Pancreas (tissue), 10 donors: ENCODE results near the gene ACOT11. TPM values are rescaled to one million over a fixed set of nuclear protein-coding genes. Genes with fewer than 3 reads are reported as not detected.

ENCODE experiments used
- ATAC-seq, 4 donors: fragments of 200-7000 bp; cut with Tn5 transposase; one replicate each; pipeline versions ENCODE4 v1.8.0 to v1.9.1; 2020; ENCODE audit warnings: mild to moderate bottlenecking in 4 of 4, moderate library complexity in 4 of 4
- DNase-seq, 6 donors: peaks; one replicate each; pipeline ENCODE4 v3.0.0-alpha.2; 2020
- FAIRE-seq: peaks from 2 replicates; lab custom pipeline; 2012; peaks lifted over from hg19 to GRCh38; lab: Jason Lieb, UNC
- H3K27ac ChIP-seq, 4 donors: fragments of 200-600 bp; sonication (generic); 1 replicate in 3 of 4; 2 replicates in 1 of 4; pipeline versions ENCODE4 v1.5.0 to v1.8.0; 2020
- H3K27me3 ChIP-seq, 4 donors: fragments of 200-600 bp; one replicate each; pipeline ENCODE4 v1.8.0; 2021
- H3K36me3 ChIP-seq, 3 donors: fragments of 200-600 bp; sonication (generic) in 1 of 3; one replicate each; pipeline versions ENCODE4 v1.5.0 to v1.8.0; 2020 to 2021
- H3K4me1 ChIP-seq, 3 donors: fragments of 200-600 bp; one replicate each; pipeline ENCODE4 v1.8.0; 2021
- H3K4me3 ChIP-seq, 4 donors: fragments of 200-600 bp; sonication (generic) in 2 of 4; one replicate each; pipeline versions ENCODE4 v1.5.0 to v1.8.0; 2020 to 2021
- H3K9me3 ChIP-seq, 4 donors: fragments of 200-600 bp; one replicate each; pipeline ENCODE4 v1.8.0; 2021
- WGBS, 2 donors: extraction: QIAGEN DNeasy Blood & Tissue Kit; methylation state at CpG; one replicate each; pipeline ENCODE4 v1.1.7; 2013; 5-methylcytosine and 5-hydroxymethylcytosine counted together
- intact Hi-C, 3 donors: fragments of 100-400 bp; cut with DNase I; formaldehyde crosslinking; loops; one replicate each; pipeline versions ENCODE4 v1.11.1 to v1.14.2; 2022
- polyA plus RNA-seq, 2 donors: library from polyadenylated mRNA; stranded (reverse); fragments of 200-250 nt; gene quantifications; one replicate each; pipeline ENCODE4 v1.2.3, GENCODE V29; 2013
- total RNA-seq, 6 donors: library from RNA; stranded (reverse); fragmentation: NEBNext Ultra II Directional in 4 of 6; extraction: Animal tissue kit (Norgen Biotek cat#: 25700) in 4 of 6; gene quantifications; one replicate each; pipeline versions ENCODE4 v1.2.1 to v1.2.4, GENCODE V29; 2021 to 2023
- TF ChIP-seq, protein P1 (sequence below), 4 donors: fragments of 200-600 bp; sonication (generic) in 3 of 4; IDR thresholded peaks; one replicate each; pipeline versions ENCODE4 v1.5.0 to v1.8.0; 2021; ENCODE audit warnings: antibody characterized with exemption in 4 of 4
- donor health status: healthy with polysubstance abuse.
- donor health status: DM: no; HTN: no; CAD: no; lungs with moderate emphysema.
- donor health status: DM: no; HTN: no; CAD: no.
- donor health status: control.
- donor health status: control.
- donor health status: Bipolar disorder and iron deficiency.
- donor health status: DM: yes; HTN: yes; CAD: no.
- donor health status: DM: no; HTN: no; CAD: no.
- donor health status: DM: no; HTN: no; CAD: no.
- donor health status: DM: yes; HTN: yes; CAD: no.

ACOT11 gene
- total RNA-seq (1 to 10 TPM; 2.6 to 6.7 (median 3.1) TPM), polyA plus RNA-seq (1 to 10 TPM; 2.8 to 5.1 TPM)

DNA sequence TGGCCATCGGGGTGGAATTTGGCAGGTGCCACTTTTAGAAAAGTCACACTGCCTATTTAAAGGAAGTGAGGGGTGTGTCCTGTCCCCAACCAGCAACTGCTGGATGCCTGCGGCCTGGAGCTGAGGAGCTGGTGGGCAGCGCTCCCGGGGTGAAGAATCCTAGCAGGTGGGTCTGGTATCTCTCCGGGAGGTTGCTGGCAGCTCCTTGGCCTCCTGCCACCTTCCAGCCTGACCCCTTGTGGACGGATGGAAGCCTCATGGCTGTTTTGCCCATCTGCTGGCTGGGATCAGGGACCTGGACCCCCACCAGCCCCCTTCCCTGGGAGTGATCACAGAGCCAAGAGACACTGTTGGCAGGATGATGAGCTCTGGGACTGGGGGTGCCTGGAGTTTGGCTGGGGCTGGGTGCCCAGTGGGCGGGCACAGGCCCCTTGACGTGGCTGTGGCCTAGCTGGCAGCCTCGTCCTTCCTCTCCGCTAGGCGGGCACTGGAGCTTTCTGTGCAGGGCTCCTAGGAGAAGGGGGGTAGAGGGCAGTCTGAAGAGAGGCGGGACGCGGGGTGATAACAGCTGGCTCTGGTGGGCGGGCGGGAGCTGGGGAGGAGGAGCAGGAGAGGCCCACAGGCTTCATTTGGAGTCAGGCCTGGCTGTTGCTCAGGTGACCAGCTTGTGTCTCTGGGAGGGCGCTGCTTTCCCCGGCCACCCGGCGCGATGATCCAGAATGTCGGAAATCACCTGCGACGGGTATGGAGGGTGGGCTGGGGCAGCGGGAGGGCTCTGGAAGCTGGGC lies at the start of gene ACOT11:
TSS of gene ACOT11 (plus strand) at position 628 of the 788 bp plus-strand sequence. CDS start at position 710, 82 bp downstream.
- ATAC-seq (peak; percentile 80 to 95 (median 93)), FAIRE-seq (no peak), DNase-seq (peak; percentile 71 to 87 (median 74))
- Histone ChIP-seq H3K27ac (peak within 1 kb of the TSS; percentile 47 to 77 (median 60)), H3K4me3 (peak within 1 kb of the TSS in 1 of 4 donors; percentile 28), H3K27me3 (no peaks in the 10 kb centered on the region), H3K4me1 (peaks cover 0 to 3% (median 0%) of the 10 kb centered on the region in 3 donors), H3K36me3 (no peaks in the 10 kb centered on the region), H3K9me3 (no peaks in the 10 kb centered on the region)
- 32 to 37% methylated on average over 25 of the region's 25 CpGs for WGBS, 2 donors
- intact Hi-C loops: no loop called here
- TF ChIP-seq, protein P1, sequence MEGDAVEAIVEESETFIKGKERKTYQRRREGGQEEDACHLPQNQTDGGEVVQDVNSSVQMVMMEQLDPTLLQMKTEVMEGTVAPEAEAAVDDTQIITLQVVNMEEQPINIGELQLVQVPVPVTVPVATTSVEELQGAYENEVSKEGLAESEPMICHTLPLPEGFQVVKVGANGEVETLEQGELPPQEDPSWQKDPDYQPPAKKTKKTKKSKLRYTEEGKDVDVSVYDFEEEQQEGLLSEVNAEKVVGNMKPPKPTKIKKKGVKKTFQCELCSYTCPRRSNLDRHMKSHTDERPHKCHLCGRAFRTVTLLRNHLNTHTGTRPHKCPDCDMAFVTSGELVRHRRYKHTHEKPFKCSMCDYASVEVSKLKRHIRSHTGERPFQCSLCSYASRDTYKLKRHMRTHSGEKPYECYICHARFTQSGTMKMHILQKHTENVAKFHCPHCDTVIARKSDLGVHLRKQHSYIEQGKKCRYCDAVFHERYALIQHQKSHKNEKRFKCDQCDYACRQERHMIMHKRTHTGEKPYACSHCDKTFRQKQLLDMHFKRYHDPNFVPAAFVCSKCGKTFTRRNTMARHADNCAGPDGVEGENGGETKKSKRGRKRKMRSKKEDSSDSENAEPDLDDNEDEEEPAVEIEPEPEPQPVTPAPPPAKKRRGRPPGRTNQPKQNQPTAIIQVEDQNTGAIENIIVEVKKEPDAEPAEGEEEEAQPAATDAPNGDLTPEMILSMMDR (IDR thresholded peaks at IDR 0.05): peak; percentile 15 to 36 (median 23)

DNA sequence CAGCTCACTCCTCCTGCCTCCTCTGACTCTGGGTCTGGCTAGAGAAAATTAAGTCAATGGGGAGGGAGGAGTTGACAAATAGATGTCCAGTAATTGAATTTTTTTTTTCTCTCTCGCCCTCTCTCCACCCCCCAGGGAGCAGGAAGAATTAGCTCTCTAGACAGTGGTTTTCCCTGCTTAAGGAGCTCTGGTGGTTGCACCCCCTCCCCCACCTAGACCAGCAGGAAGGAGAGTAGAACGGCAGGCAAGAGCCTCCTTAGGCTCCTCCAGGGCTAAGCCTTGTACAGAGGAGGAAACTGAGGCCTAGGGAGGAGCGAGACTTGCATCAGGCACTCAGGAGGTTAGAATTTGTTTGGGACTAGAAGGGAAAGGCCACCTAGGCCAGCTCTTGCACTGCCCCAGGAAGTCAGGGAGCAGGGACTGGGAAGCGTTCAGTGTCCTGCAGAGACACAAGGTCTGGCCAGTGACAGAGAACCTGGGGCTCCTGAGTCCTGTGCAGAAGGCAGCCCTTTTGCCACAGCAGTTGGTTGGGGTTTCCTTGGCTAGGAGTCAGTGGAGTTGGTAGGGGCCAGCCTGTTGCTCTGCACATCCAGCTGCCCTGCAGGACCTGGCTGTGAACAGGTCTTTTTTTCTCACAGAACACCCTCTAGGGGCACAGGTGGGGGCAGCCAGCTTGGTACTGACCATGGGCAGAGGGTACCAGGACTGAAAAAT lies 49.5 kb upstream of the ACOT11 start:
- DNase-seq: no peak
- Histone ChIP-seq H3K4me3 (no peak overlapping the region), H3K27me3 (no peaks in the 10 kb centered on the region), H3K9me3 (no peaks in the 10 kb centered on the region), H3K4me1 (no peaks in the 10 kb centered on the region), H3K36me3 (no peaks in the 10 kb centered on the region), H3K27ac (no peak overlapping the region)
- TF ChIP-seq, protein P1 (IDR thresholded peaks at IDR 0.05): no peak
- 74 to 81% methylated on average over 4 of the region's 4 CpGs for WGBS, 2 donors
- ATAC-seq: peak in 1 of 4 donors; percentile 19
- intact Hi-C loops: loop anchor here (10.0 kb wide), 4 partner anchors 184 to 434 kb away; partner anchors contain the start of gene TTC22 (in 1 of the 3)
- FAIRE-seq: no peak

DNA sequence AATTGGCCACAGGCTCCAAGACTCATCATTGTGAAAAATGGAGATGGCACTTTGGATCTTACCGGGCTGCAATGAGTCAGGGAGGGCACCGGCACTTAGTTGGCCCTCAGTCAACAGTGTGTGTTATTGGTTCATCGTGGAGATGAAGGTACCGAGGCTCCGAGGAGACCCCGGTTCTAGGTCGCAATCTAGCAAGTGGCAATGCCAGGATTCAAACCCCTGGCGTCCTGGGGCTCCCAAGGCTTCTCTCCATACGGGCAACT lies 49.0 kb upstream of the ACOT11 start:
- Histone ChIP-seq H3K4me1 (no peaks in the 10 kb centered on the region), H3K36me3 (no peaks in the 10 kb centered on the region), H3K27ac (no peak overlapping the region), H3K4me3 (peak overlapping the region; percentile 14 to 53 (median 30)), H3K9me3 (no peaks in the 10 kb centered on the region), H3K27me3 (no peaks in the 10 kb centered on the region)
- WGBS, 2 donors: 5 to 6% methylated on average over 9 of the region's 9 CpGs
- TF ChIP-seq, protein P1 (IDR thresholded peaks at IDR 0.05): no peak
- FAIRE-seq: no peak
- no peak for DNase-seq
- ATAC-seq: peak in 2 of 4 donors; percentile 7 to 18
- intact Hi-C loops: loop anchor here (10.0 kb wide), 4 partner anchors 184 to 434 kb away; partner anchors contain the start of gene TTC22 (in 1 of the 3)

DNA sequence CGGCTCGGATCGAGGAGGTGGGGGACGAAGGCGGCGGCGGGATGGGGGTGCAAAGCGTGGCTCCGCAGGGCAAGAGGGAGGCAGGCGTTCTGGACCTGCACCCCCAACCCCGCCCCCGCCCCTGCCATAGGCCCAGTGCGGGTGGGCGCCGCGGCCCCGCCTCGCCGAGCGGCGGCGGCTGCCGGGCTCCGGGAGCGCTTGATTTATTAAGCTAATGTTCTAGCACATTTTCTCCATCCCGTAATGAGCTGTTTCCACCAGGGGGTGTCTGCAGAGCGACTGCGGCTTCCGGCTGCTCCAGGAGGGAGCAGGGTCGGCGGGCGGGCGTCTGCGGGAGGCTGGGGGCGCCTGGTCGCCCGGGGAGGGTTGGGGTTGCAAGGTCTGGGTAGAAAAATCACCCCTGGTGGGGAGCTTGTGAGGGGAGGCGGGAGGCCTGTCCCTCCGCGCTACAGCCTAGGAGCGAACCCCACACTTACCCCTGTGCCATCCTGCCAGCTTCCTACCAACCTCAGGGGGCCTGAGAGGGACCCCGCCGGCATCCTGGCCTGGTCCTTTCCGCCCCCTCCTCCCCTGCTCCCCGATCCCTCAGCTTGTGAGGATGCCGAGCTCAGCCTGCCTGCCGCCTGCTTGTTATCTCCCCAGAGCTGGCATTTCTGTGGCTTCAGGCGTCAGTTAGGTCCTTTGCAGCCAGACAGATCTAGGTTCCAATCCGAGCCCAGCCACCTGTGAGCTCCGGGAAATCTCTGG lies 48.5 kb upstream of the ACOT11 start:
- WGBS, 2 donors: 2% methylated on average over 45 to 50 of the region's 50 CpGs
- H3K4me1 ChIP-seq: no peaks in the 10 kb centered on the region
- TF ChIP-seq, protein P1 (IDR thresholded peaks at IDR 0.05): peak in 3 of 4 donors; percentile 22 to 24 (median 23)
- intact Hi-C loops: loop anchor here (10.0 kb wide), 5 partner anchors 185 to 435 kb away; partner anchors contain the start of gene TTC22 (in 1 of the 3)
- H3K9me3 ChIP-seq: no peaks in the 10 kb centered on the region
- ATAC-seq (peak; percentile 66 to 94 (median 88)), FAIRE-seq (no peak), DNase-seq (peak in 4 of 6 donors; percentile 39 to 71 (median 57))
- no peaks in the 10 kb centered on the region for H3K27me3 ChIP-seq
- no peaks in the 10 kb centered on the region for H3K36me3 ChIP-seq
- no peak overlapping the region for H3K27ac ChIP-seq
- H3K4me3 ChIP-seq: peak overlapping the region; percentile 14 to 53 (median 30)
